Right kidney (tissue), 9 donors: ENCODE data around the gene SNX14.
"Not testable (repeated sequence)": the region's sequence is repeated elsewhere in the genome, so short reads cannot be mapped to it uniquely, and the experiment has no call there.

ENCODE experiments used
- DNase-seq: peaks from one replicate; pipeline ENCODE4 v3.0.0-alpha.2; 2016
- long read RNA-seq, 8 donors: transcript quantifications; one replicate each; lab custom pipeline, GENCODE V29; 2026

SNX14 gene
- long read RNA-seq, donor 1, transcript SNX14-206 (3 exons, 755 nt) = major isoform, 6 of 21 reads
- long read RNA-seq, donor 1, transcript SNX14-201 (29 exons, 3,486 nt) = major isoform, 6 of 21 reads
- long read RNA-seq, donor 1, partial matches to known transcripts = 7 of 21 reads
- long read RNA-seq, donor 1, other reads (novel, unspliced or antisense) = 0 of 21 reads
- long read RNA-seq, donor 2, partial matches to known transcripts = 0 of 4 reads
- long read RNA-seq, donor 2, other reads (novel, unspliced or antisense) = 0 of 4 reads
- long read RNA-seq, donor 3, partial matches to known transcripts = 0 of 7 reads
- long read RNA-seq, donor 3, other reads (novel, unspliced or antisense) = 0 of 7 reads
- long read RNA-seq, donor 4, transcript SNX14-206 (3 exons, 755 nt) = major isoform, 10 of 12 reads
- long read RNA-seq, donor 4, partial matches to known transcripts = 0 of 12 reads
- long read RNA-seq, donor 4, other reads (novel, unspliced or antisense) = 0 of 12 reads
- long read RNA-seq, donor 5, partial matches to known transcripts = 0 of 10 reads
- long read RNA-seq, donor 5, other reads (novel, unspliced or antisense) = 0 of 10 reads
- long read RNA-seq, donor 6, partial matches to known transcripts = 0 of 9 reads
- long read RNA-seq, donor 6, other reads (novel, unspliced or antisense) = 0 of 9 reads
- long read RNA-seq, donor 7, transcript SNX14-206 (3 exons, 755 nt) = major isoform, 8 of 17 reads
- long read RNA-seq, donor 7, partial matches to known transcripts = 6 of 17 reads
- long read RNA-seq, donor 7, other reads (novel, unspliced or antisense) = 0 of 17 reads
- long read RNA-seq, donor 8, transcript SNX14-206 (3 exons, 755 nt) = major isoform, 7 of 10 reads
- long read RNA-seq, donor 8, partial matches to known transcripts = 0 of 10 reads
- long read RNA-seq, donor 8, other reads (novel, unspliced or antisense) = 0 of 10 reads

DNA sequence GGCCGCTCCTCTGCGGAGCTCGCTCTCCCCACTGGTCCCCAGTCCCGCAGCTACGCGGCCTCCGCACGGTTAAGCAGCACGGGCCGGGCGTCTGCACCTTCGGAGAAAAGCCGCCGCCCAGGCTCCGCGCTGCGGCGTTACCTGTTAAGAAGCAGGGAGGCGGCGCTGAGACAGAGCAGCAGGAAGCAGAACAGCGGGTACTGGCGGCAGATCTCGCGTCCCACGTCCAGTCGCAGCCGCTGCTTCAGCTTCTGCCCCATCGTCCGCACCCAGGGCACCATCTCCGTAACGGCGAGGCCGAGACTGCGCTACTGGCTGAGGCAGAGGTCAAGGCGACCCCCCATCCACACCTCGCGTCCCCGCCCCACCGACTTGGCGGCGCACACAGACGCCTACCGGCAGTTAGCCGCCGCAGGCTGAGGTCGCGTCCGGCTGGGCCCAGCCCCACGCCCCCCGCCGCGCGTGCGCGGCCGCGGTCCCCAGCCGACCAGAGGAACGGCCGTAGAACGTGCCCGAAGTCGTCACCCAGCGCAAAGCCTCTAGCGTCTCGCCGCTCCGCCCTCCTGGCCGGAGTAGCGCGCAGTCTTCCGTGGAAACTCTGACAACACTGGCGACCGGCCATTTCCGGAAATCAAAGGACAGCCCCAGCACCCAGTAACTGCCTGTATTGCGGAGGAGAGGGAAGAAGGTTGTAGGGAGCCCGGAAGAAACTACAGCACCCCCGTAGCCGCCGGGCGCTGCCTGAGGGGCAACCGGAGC, at the start of gene SNX14:
TSS of gene SNX14 (minus strand) at position 421 of the 759 bp plus-strand sequence. CDS start at position 281, 140 bp downstream.
- peak; percentile 98 for DNase-seq

GRCh38 chr6:85642774-85643536, 49.3 kb upstream of the SNX14 start, which contains the start of gene SYNCRIP:
SYNCRIP (minus strand) TSS chr6:85642886; CDS start chr6:85641439, 1,447 bp downstream.
- DNase-seq = peak; percentile 98

- DNase-seq = peak; percentile 84
Observed at GRCh38 chr6:85641897-85642773, 48.5 kb upstream of the SNX14 start.

- DNase-seq = peak; percentile 20
Observed at GRCh38 chr6:85641522-85641896, 47.9 kb upstream of the SNX14 start.

DNA sequence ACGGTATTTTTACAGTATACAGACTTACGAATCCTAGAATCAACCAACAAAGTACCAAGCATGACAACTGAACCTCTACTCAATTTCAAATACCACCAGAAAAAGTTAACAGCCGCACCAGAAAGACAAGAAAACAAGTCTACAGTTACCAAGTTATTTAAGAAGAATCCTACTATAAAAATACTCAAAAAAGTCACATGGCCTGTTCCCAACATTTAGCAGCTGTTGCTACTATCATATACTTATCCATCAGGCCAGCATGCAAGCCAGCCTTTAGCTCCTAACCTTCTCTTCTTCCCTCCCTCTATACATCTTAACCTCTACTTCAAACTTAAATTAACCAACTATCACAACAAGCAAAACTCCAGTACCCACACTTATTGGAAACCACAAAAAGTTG, 47.2 kb upstream of the SNX14 start:
- DNase-seq = no peak

GRCh38 chr6:85637579-85637978, 43.9 kb upstream of the SNX14 start:
- no peak for DNase-seq

- no peak for DNase-seq
Observed at GRCh38 chr6:85632164-85632942, 38.7 kb upstream of the SNX14 start.

- not testable (repeated sequence) for DNase-seq
Observed at GRCh38 chr6:85631117-85631516, 37.5 kb upstream of the SNX14 start.

DNA sequence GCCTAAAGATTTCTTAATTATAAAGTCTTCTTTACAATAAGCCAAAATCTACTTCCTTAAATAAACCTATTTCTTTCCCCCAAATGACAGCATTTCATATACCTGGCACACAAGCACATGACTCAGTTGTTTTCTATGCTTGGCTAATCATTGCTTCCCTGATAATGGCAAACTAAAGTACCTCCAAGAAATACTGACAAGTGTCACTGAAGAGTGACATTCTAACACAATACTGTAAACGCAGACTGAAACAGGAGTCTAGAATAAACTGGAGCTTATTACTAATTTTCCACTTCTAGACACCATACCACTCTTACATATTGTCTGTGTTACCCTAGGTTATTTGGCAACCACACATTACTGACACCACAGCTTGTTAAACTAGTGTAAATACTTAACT, 34.7 kb upstream of the SNX14 start:
- DNase-seq = no peak

DNA sequence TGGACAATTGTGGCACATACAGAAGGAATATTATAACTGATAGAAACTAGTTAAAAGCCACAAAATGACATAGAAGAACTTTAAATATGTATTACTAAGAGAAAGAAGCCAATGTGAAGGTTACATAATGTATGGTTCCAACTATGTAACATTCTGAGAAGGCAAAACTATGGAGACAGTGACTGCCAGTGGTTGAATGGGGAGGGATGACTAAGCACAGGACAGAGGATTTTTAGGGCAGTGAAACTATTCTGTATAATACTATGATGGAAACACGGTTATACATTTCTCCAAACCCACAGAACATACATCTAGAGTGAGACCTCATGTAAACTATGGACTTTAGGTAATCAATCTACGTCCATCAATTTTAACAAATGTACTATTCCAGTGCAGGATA, 26.6 kb upstream of the SNX14 start:
- no peak for DNase-seq

DNA sequence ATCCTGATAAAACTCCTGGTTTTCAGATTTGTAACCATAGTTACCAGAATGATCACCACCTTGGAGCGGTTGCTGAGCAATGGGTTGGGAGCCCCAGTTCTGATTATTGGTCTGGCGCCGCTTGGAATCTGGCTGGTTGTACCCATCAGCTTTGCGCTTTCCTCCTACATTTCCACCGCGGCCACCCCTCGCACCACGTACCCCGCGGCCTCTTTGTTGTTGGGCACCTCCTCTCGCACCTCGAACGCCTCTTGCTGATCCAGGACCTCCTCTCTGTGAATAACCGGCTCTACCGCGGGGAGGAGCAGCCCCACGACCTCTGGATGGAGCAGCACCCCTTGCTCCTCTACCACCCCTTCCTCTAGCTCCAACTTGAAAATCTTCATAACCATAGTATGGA, 21.1 kb upstream of the SNX14 start:
- no peak for DNase-seq

DNA sequence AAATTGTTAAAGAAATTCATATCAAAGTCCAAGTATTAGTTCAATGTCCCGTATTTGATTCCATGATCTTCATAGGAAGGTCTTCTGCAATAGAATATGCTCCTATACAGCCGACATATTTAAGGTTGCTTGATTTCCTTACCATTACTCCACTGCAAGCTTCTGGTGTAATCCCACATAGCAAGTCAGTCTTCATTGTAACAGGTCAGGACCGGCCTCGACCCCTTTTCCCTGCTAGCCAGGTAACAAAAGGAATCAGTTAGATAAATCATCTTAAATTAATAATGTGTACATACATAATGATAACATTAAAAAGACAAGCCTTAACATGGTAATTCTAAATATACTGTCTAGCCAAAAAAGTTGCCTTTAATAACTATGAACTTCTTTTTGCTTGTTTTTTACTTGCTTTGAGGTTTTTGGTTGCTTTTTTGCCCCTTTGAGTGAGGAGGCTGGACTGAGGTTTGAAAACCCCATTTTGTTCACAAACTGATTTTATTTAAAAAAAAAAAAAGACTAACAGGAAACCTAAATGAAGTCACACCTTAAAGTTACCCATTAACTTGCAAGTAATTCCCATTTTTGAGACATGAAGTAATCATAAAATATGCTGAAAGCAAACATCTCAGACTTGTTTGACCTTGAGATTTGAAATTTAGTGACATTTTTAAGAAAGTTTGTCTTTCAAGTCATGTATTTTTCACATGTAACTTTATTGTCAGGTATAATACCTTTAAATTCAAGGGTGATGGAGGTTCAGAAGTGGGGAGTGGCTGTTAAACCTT, 19.2 kb upstream of the SNX14 start:
- no peak for DNase-seq

DNA sequence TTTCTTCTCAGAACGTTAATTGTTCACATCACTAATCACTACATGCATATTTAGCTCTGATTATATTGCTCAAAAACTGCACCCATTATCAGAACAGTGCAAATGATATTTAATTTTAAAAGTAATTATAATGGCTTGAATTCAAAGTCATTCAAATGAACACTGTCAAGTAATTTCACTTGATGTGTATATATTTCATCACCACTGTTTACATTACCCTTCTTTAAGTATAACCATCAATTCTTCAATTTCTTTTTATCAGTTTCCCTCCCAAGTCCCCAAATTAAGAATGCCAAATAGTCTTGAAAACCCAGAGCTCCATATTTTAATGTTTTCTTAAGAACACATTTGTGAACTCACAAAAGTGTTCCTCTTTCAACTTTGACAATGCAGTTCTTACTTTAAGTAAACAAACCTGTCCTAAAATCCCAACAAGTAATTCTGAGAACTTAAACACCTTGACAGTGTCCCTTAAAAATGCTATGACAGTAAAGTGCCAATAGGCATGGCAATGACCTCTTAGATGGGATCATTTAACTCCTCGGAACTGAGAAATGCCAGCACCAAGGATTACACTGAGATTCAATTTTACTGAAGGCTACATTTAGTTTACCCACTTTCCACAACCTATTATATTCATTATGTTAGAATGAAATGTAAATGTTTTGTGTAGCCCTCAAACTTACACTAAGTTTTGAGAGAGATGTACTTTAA, 16.7 kb upstream of the SNX14 start:
- DNase-seq = no peak

DNA sequence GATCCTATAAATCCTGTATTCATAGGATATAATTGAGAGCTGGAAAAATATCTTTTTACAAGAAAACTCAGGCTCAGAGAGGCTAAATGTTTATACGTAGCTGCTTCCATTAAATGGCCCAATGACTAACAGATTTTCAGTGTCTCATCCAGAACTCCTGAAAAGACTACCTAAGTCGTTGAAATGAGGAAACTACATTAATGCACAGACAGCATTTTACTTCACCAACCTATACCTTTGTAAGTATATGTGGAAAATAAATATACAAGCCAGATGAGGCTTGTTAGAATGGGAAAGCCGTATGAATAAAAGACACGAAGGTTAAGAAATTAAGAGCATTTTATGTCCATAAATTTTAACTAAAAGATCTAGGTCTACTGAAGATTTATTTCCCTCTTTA, 8.4 kb upstream of the SNX14 start:
- no peak for DNase-seq

DNA sequence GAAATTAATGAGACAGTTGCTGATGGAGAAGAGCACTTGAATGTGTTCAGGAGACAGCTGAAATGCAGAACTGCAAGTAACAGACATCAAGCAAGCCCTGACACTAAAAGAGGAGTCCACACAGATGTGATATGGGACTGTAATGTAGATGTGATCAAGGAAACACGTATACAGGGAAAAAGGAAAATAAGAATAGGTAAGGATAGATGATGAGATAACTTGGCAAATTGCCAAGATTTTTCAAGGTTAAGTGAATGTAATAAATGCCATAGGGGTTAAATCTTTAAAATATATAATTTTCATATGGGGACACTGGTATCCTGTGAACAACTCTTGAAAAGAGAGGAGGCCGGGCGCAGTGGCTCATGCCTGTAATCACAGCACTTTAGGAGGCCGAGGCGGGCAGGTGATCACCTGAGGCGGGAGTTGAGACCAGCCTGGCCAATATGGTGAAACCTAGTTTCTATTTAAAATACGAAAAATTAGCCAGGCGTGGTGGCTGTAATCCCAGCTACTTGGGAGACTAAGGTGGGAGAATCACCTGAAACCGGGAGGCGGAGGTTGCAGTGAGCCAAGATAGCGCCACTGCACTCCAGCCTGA, 7.2 kb upstream of the SNX14 start:
- no peak for DNase-seq

DNA sequence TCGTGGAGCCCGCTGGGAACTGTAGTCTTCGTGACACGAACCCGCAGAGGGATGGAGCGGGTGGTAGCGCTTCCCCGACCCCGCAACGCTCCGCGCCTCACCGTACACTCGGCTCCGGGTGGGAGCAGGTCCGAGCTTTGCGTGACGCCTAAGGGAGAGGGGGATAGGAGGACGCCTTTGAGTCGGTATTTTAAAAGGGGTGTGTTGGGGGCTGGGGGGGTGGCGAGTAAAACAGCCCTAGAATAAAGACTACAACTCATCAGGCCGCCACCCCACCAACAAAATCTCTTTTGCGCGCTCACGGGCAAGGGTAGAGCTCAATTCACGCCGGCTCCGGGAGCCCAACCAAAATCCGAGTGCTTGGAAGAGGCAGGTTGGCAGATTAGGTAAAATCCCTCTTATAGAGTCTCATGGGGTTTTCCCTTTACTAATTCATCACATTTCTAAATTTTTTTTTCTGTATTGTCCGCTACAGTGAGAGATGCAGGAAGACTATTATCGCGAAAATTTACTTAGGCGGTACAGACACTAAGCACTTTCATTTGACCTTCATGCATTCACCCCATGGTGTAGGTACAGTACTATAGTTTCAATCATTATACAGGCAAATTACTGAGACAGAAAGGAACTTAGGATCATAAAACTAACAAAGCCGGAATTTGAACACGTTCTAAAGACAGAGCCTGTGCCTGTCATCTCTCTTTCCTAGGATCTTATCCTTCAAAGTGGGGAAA, 706 bp upstream of the SNX14 start:
- no peak for DNase-seq

GRCh38 chr6:85592033-85592432, 1.6 kb downstream of the SNX14 start:
- no peak for DNase-seq
